Left ventricle myocardium inferior (tissue), 1 donor: ENCODE results near the gene SLC7A6OS. TPM values are rescaled to one million over a fixed set of nuclear protein-coding genes. Genes with fewer than 3 reads are reported as not detected.

Experiments
- DNase-seq: peaks from one replicate; pipeline ENCODE4 v3.0.0-alpha.2; 2020
- H3K27ac ChIP-seq: fragments of 200-600 bp; replicated peaks from 2 replicates; pipeline ENCODE4 v1.8.0; 2021
- H3K27me3 ChIP-seq: fragments of 200-600 bp; 2 replicates; pipeline ENCODE4 v1.8.0; 2021; ENCODE audit warnings: low read depth
- H3K36me3 ChIP-seq: fragments of 200-600 bp; 2 replicates; pipeline ENCODE4 v1.8.0; 2021
- H3K4me1 ChIP-seq: fragments of 200-600 bp; 2 replicates; pipeline ENCODE4 v1.8.0; 2021
- H3K4me3 ChIP-seq: fragments of 200-600 bp; 2 replicates; pipeline ENCODE4 v1.8.0; 2021; ENCODE audit warnings: mild to moderate bottlenecking, moderate library complexity
- H3K9me3 ChIP-seq: fragments of 200-600 bp; replicated peaks from 2 replicates; pipeline ENCODE4 v1.8.0; 2021
- intact Hi-C: fragments of 100-400 bp; cut with micrococcal nuclease; formaldehyde crosslinking; loops from one replicate; pipeline ENCODE4 v1.11.0; 2022
- total RNA-seq: library from RNA; stranded (reverse); fragmentation: NEBNext Ultra II Directional; extraction: Animal tissue kit (Norgen Biotek cat#: 25700); gene quantifications from one replicate; pipeline ENCODE4 v1.2.1, GENCODE V29; 2021
- TF ChIP-seq, protein P1 (sequence below): fragments of 200-600 bp; IDR thresholded peaks from 2 replicates; pipeline ENCODE4 v1.8.0; 2021; ENCODE audit warnings: antibody characterized with exemption, mild to moderate bottlenecking, borderline replicate concordance
- donor health status: DM: no; HTN: yes; CAD: no; lungs with severe emphysema.

The SLC7A6OS gene
- total RNA-seq, 1 donor from 2014 or later: 13.6 TPM

DNA sequence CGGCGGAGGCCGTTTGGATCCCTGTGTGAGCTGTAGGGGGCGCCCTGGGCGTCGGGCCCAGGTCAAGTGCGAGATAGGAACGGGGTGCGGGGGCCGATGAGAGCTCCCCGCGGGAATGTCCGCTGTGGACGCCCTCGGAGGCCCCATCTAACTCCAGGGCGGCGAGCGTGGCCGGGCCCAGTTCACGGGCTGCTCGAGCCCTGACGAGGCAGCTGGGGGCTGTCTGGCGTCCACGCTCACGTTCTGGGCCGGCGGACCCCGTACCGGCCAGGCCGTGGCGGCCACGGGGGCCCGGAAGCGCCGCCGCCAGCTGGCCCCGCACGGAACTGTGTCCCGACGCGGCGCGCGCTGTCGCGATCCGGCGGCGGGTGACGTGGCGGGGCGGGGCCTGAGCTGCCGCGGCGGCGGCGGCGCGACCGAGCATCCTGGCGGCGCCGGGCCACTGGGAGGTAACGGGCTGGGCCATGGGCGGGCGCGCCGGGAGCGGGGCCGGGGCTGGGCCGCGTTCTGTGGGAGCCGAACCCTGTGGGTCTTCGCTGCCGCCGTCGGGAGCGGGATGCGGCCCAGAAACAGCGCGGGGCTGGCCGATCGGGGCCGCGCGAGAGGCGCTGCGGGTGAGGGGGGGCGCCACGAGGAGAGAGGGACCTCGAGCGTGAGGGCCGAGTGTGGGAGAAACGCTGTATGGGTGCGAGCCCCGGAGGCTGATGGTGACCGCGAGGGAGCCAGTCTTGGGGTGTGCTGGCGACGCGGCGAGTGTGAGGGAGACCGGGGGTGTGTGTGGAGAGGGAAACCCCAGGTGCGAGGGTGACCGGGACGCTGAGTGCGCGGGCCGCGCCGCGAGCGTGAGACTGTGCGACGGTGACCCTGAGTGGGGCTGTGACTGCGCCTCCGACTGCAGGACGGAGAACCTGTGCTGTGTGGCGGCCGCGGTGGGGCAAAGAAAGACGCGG lies 46.3 kb downstream of the SLC7A6OS start, which contains the start of gene SLC7A6:
Gene SLC7A6 (plus strand): TSS at position 399 of the 950 bp plus-strand sequence. CDS start 10,201 bp downstream, outside the sequence.
- H3K9me3 ChIP-seq: no peaks in the 10 kb centered on the region
- H3K4me1 ChIP-seq: peaks cover 86% of the 10 kb centered on the region
- peak within 1 kb of the TSS; percentile 99 for H3K27ac ChIP-seq
- peak; percentile 83 for DNase-seq
- intact Hi-C loops: loop anchor here (5.0 kb wide), 1 partner anchor 63 kb away; no protein-coding TSS in a partner anchor
- TF ChIP-seq, protein P1, sequence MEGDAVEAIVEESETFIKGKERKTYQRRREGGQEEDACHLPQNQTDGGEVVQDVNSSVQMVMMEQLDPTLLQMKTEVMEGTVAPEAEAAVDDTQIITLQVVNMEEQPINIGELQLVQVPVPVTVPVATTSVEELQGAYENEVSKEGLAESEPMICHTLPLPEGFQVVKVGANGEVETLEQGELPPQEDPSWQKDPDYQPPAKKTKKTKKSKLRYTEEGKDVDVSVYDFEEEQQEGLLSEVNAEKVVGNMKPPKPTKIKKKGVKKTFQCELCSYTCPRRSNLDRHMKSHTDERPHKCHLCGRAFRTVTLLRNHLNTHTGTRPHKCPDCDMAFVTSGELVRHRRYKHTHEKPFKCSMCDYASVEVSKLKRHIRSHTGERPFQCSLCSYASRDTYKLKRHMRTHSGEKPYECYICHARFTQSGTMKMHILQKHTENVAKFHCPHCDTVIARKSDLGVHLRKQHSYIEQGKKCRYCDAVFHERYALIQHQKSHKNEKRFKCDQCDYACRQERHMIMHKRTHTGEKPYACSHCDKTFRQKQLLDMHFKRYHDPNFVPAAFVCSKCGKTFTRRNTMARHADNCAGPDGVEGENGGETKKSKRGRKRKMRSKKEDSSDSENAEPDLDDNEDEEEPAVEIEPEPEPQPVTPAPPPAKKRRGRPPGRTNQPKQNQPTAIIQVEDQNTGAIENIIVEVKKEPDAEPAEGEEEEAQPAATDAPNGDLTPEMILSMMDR: peak; percentile 80
- H3K27me3 ChIP-seq: no peaks in the 10 kb centered on the region
- peaks cover 30% of the 10 kb centered on the region for H3K36me3 ChIP-seq
- H3K4me3 ChIP-seq: peak within 1 kb of the TSS; percentile 80

DNA sequence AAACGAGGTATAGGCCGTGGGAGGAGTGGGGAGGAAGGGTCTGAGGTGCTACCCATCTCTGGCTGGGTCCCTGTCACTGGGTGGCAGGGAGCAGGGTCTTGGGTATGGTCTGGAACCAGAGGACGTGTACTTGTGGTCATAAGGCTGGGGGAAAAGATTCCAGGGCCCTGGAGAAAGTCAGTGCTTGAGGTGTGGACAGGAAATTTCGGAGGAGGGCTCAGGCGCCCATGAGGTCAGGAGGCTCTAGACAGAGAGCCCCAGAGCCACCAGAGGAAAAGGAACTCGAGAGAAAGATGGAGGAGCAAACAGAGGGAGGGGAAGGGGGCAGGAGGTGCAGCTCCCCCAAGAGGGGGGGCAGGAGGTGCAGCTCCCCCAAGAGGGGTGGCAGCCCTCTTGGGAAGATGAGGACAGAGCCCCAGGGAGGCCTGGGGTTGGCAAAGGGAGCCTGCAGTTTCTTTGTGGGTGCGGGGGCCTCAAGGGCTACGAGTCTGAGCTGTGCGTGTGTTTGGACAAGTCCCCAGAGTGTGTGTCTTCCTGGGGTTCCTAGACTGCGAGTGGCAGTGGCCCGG lies 47.1 kb downstream of the SLC7A6OS start:
- Histone ChIP-seq H3K36me3 (peaks cover 33% of the 10 kb centered on the region), H3K9me3 (no peaks in the 10 kb centered on the region), H3K4me1 (peaks cover 85% of the 10 kb centered on the region), H3K27ac (peak overlapping the region; percentile 99), H3K4me3 (peak overlapping the region; percentile 80), H3K27me3 (no peaks in the 10 kb centered on the region)
- TF ChIP-seq, protein P1: no peak
- intact Hi-C loops: loop anchor here (5.0 kb wide), 1 partner anchor 64 kb away; no protein-coding TSS in a partner anchor
- DNase-seq: no peak

DNA sequence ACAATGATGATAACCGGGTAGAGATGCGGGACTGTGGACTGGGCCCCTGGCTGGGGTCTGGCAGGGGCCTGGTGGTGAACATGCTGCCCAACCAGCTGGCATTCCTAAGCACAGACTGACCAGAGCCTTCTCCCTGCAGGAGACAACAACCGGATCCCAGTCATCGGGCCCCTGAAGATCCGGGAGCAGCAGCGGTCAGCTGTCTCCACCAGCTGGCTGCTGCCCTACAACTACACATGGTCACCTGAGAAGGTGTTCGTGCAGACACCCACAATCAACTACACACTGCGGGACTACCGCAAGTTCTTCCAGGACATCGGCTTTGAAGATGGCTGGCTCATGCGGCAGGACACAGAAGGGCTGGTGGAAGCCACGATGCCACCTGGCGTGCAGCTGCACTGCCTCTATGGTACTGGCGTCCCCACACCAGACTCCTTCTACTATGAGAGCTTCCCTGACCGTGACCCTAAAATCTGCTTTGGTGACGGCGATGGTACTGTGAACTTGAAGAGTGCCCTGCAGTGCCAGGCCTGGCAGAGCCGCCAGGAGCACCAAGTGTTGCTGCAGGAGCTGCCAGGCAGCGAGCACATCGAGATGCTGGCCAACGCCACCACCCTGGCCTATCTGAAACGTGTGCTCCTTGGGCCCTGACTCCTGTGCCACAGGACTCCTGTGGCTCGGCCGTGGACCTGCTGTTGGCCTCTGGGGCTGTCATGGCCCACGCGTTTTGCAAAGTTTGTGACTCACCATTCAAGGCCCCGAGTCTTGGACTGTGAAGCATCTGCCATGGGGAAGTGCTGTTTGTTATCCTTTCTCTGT lies 51.5 kb downstream of the SLC7A6OS start:
- Histone ChIP-seq H3K36me3 (peaks cover 69% of the 10 kb centered on the region), H3K9me3 (no peaks in the 10 kb centered on the region), H3K27me3 (no peaks in the 10 kb centered on the region), H3K27ac (peak overlapping the region; percentile 93), H3K4me3 (no peak overlapping the region), H3K4me1 (peaks cover 84% of the 10 kb centered on the region)
- TF ChIP-seq, protein P1: no peak
- intact Hi-C loops: no loop called here
- DNase-seq: peak; percentile 46

DNA sequence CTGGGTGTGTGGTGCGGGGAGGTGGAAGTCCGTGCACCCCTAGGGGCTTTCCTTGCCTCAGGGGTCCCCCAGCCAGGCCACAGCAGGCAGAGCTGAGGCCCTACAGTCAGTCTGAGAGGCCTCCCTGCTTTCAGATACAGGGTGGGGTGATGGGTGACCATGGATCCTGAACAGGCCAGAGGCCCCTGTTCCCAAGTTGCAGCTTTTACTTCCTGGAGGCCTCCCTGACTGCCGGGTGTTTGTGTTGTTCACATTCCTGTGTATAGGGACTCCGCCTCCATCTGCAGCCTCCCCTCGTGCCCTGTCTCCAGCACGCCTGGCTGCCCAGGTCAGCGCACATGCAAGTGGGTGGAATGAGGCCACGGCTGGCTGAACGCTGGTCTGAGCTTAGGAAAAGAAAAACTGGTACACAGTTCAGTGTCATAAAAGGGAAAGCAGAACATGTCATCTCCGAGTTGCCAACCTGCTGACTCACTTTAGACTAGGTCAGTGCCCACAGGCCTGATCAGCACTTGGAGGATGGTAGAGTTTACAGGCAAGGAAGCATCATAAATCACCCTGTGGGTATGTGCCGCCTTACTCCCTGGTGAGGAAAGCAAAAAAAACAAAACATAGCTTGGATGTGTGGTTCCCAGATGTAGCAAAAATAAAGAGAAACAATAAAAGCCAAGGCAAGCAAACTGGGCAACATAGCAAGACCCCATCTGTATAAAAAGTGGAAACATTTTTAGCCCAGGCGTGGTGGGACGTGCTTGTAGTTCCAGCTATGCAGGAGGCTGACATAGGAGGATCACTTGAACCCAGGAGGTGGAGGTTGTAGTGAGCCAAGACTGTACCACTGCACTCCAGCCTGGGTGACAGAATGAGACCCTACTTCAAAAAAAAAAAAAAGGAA lies 52.6 kb downstream of the SLC7A6OS start:
- H3K4me1 ChIP-seq: peaks cover 84% of the 10 kb centered on the region
- intact Hi-C loops: no loop called here
- peak; percentile 50 for DNase-seq
- H3K9me3 ChIP-seq: no peaks in the 10 kb centered on the region
- H3K36me3 ChIP-seq: peaks cover 77% of the 10 kb centered on the region
- H3K27ac ChIP-seq: peak overlapping the region; percentile 93
- TF ChIP-seq, protein P1: no peak
- H3K4me3 ChIP-seq: no peak overlapping the region
- no peaks in the 10 kb centered on the region for H3K27me3 ChIP-seq
